HepG2 (cell line): ENCODE measurements around the gene ZWILCH. TPM values are rescaled to one million over a fixed set of nuclear protein-coding genes. Genes with fewer than 3 reads are reported as not detected.

Experiments
- ATAC-seq: fragments of 200-7000 bp; cut with Tn5 transposase; 3 replicates; pipeline ENCODE4 v1.9.1; 2020; ENCODE audit warnings: mild to moderate bottlenecking, moderate library complexity
- BruUV-seq: library from RNA; stranded (reverse); fragments of 400-500 nt; replicated peaks from 2 replicates; lab custom pipeline; 2021; lab: Mats Ljungman, UMichigan
- CTCF ChIA-PET: fragments of 300-600 bp; formaldehyde crosslinking; extraction: SDS; loops from one replicate; lab custom pipeline; 2021; ENCODE audit warnings: low total read pairs, inconsistent platforms, low intra/inter-chr PET ratio; lab: Yijun Ruan, JAX
- POLR2A ChIA-PET: fragments of 350-600 bp; sonication (Branson Sonifier 250); formaldehyde crosslinking; loops from one replicate; lab custom pipeline; 2020; ENCODE audit warnings: antibody characterized with exemption, inconsistent platforms; lab: Yijun Ruan, JAX
- DNase-seq: peaks from one replicate; pipeline ENCODE4 v3.0.0-alpha.2; 2015; ENCODE audit warnings: low spot score
- FAIRE-seq: peaks from 3 replicates; lab custom pipeline; 2011; peaks lifted over from hg19 to GRCh38; lab: Jason Lieb, UNC
- H2AFZ ChIP-seq: one replicate; pipeline ENCODE4 v1.6.1; 2011; ENCODE audit warnings: low read length, inconsistent platforms
- H3K27ac ChIP-seq: fragments of 300-600 bp; 3 replicates; pipeline ENCODE4 v1.8.0; 2011; ENCODE audit warnings: mixed run types, mild to moderate bottlenecking, mixed read lengths, low read length, inconsistent platforms; ENCODE audit not compliant: insufficient read depth; ENCODE audit errors: extremely low read length
- H3K27me3 ChIP-seq, 2 experiments: fragments of 200-600 bp in 1 of 2; 2 replicates in 1 of 2; 3 replicates in 1 of 2; pipeline versions ENCODE4 v1.6.0 to v1.8.0; 2011; ENCODE audit warnings: low read length in 2 of 2, mild to moderate bottlenecking in 2 of 2, moderate library complexity in 2 of 2, inconsistent platforms in 1 of 2; ENCODE audit not compliant: insufficient read depth in 2 of 2, control insufficient read depth in 1 of 2
- H3K36me3 ChIP-seq, 2 experiments: fragments of 200-600 bp in 1 of 2; replicated peaks in 1 of 2; 2 replicates in 1 of 2; 3 replicates in 1 of 2; pipeline versions ENCODE4 v1.5.1 to v1.8.0; 2011; ENCODE audit warnings: low read length in 2 of 2, inconsistent platforms in 1 of 2; ENCODE audit not compliant: insufficient read depth in 2 of 2, control insufficient read depth in 1 of 2
- H3K4me1 ChIP-seq: 2 replicates; pipeline ENCODE4 v1.5.1; 2012; ENCODE audit warnings: low read length, inconsistent platforms; ENCODE audit not compliant: insufficient read depth
- H3K4me2 ChIP-seq: 2 replicates; pipeline ENCODE4 v1.6.0; 2011; ENCODE audit warnings: low read depth, low read length, inconsistent platforms
- H3K4me3 ChIP-seq, 3 experiments: fragments of 200-600 bp in 1 of 3; sonication (generic), shearing (Covaris generic) in 1 of 3; replicated peaks in 1 of 3; 2 replicates each; pipeline ENCODE4 v1.5.1; 2011 to 2016; ENCODE audit warnings: low read length in 3 of 3, inconsistent platforms in 2 of 3, low read depth in 2 of 3, mild to moderate bottlenecking in 2 of 3, control low read depth in 1 of 3, mixed read lengths in 1 of 3; ENCODE audit not compliant: insufficient read depth in 1 of 3
- H3K79me2 ChIP-seq: one replicate; pipeline ENCODE4 v1.6.1; 2011; ENCODE audit warnings: low read length, inconsistent platforms; ENCODE audit not compliant: insufficient read depth
- H3K9ac ChIP-seq: 2 replicates; pipeline ENCODE4 v1.6.0; 2011; ENCODE audit warnings: mild to moderate bottlenecking, low read depth, low read length, inconsistent platforms; ENCODE audit not compliant: insufficient read depth
- H3K9me3 ChIP-seq: 2 replicates; pipeline ENCODE4 v1.5.1; 2012; ENCODE audit warnings: mild to moderate bottlenecking, low read length
- H4K20me1 ChIP-seq: 2 replicates; pipeline ENCODE4 v1.6.0; 2011; ENCODE audit warnings: inconsistent platforms, mild to moderate bottlenecking, low read length, moderate library complexity; ENCODE audit not compliant: insufficient read depth
- ARNT ChIP-seq: fragments of 450-650 bp; IDR thresholded peaks from 2 replicates; pipeline ENCODE4 v1.6.1; 2017
- HCFC1 ChIP-seq: fragments of 150-350 bp; IDR thresholded peaks from 2 replicates; pipeline ENCODE4 v1.6.1; 2014; ENCODE audit warnings: low read depth, low read length
- KAT2B ChIP-seq: fragments of 150-350 bp; IDR thresholded peaks from 2 replicates; pipeline ENCODE4 v1.6.1; 2014; ENCODE audit warnings: low read depth, low read length, borderline replicate concordance
- KDM1A ChIP-seq: IDR thresholded peaks from 2 replicates; pipeline ENCODE4 v1.6.1; 2016; ENCODE audit warnings: missing compliant biosample characterization
- RBM39 ChIP-seq: fragments of 200-400 bp; formaldehyde crosslinking; IDR thresholded peaks from one replicate; pipeline ENCODE4 v1.6.1; 2018; ENCODE audit warnings: antibody characterized with exemption, mild to moderate bottlenecking, low read depth, low read length; ENCODE audit not compliant: poor library complexity, severe bottlenecking
- SMARCE1 ChIP-seq: fragments of 450-650 bp; IDR thresholded peaks from 2 replicates; pipeline ENCODE4 v1.6.1; 2017; ENCODE audit warnings: borderline replicate concordance
- TCF12 ChIP-seq, 2 experiments: fragments of 450-650 bp in 1 of 2; sonication (generic) in 1 of 2; formaldehyde crosslinking in 1 of 2; IDR thresholded peaks; 2 replicates each; pipeline versions ENCODE4 v1.6.1 to v1.8.0; 2017 to 2022; ENCODE audit warnings: antibody characterized with exemption in 1 of 2, mild to moderate bottlenecking in 1 of 2, missing genetic modification reagents in 1 of 2, moderate library complexity in 1 of 2
- TERF1 ChIP-seq: sonication (generic); formaldehyde crosslinking; IDR thresholded peaks from 2 replicates; pipeline ENCODE4 v1.8.0; 2022; ENCODE audit warnings: mild to moderate bottlenecking, missing genetic modification reagents, moderate library complexity
- TMF1 ChIP-seq: sonication (generic); formaldehyde crosslinking; IDR thresholded peaks from 2 replicates; pipeline ENCODE4 v1.8.1; 2022; ENCODE audit warnings: low read depth, missing genetic modification reagents
- ZNF101 ChIP-seq: sonication (generic); formaldehyde crosslinking; IDR thresholded peaks from 2 replicates; pipeline ENCODE4 v1.4.0; 2020; ENCODE audit warnings: mild to moderate bottlenecking, low read depth, missing genetic modification reagents, borderline replicate concordance
- ZNF124 ChIP-seq: sonication (generic); formaldehyde crosslinking; IDR thresholded peaks from 2 replicates; pipeline ENCODE4 v1.4.0; 2020; ENCODE audit warnings: missing genetic modification reagents
- ZNF264 ChIP-seq: sonication (generic); formaldehyde crosslinking; IDR thresholded peaks from 2 replicates; pipeline ENCODE4 v1.4.0; 2020; ENCODE audit warnings: missing genetic modification reagents
- ZNF556 ChIP-seq: sonication (generic); formaldehyde crosslinking; IDR thresholded peaks from 2 replicates; pipeline ENCODE4 v1.4.0; 2020; ENCODE audit warnings: mild to moderate bottlenecking, missing genetic modification reagents, borderline replicate concordance
- ZNF629 ChIP-seq: sonication (generic); formaldehyde crosslinking; conservative IDR thresholded peaks from 2 replicates; pipeline ENCODE4 v1.5.0; 2020; ENCODE audit warnings: missing genetic modification reagents
- ZNF670 ChIP-seq: sonication (generic); formaldehyde crosslinking; IDR thresholded peaks from 2 replicates; pipeline ENCODE4 v1.8.0; 2022; ENCODE audit warnings: mild to moderate bottlenecking, missing genetic modification reagents, borderline replicate concordance
- ZSCAN22 ChIP-seq: sonication (generic); formaldehyde crosslinking; IDR thresholded peaks from 2 replicates; pipeline ENCODE4 v1.4.0; 2020; ENCODE audit warnings: mild to moderate bottlenecking, missing genetic modification reagents
- ZSCAN30 ChIP-seq: sonication (generic); formaldehyde crosslinking; IDR thresholded peaks from 2 replicates; pipeline ENCODE4 v1.5.0; 2020; ENCODE audit warnings: mild to moderate bottlenecking, missing genetic modification reagents
- WGBS: methylation state at CpG from one replicate; pipeline ENCODE4 v1.1.6; 2017; ENCODE audit warnings: low lambda C conversion rate; 5-methylcytosine and 5-hydroxymethylcytosine counted together
- in situ Hi-C: cut with HindIII; loops from 2 replicates; pipeline ENCODE4 v1.10.0; 2017; ENCODE audit warnings: low pct_unique_long_range_greater_than_20kb; ENCODE audit not compliant: extremely low pct_ligation_motif_present
- intact Hi-C: fragments of 100-400 bp; cut with micrococcal nuclease; formaldehyde crosslinking; loops from one replicate; pipeline ENCODE4 v1.10.0; 2022; ENCODE audit not compliant: unreplicated experiment
- polyA plus RNA-seq, 8 experiments: library from polyadenylated mRNA; depleted of rRNA in 3 of 8; stranded (reverse) in 7 of 8; unstranded in 1 of 8; fragments of >200 nt; fragmentation: Illumina TruSeq in 4 of 8; extraction: Trizol in 4 of 8; gene quantifications; 2 replicates each; pipeline versions ENCODE4 v1.2.1 to v1.2.3, GENCODE V29; 2011 to 2016; ENCODE audit warnings: low read depth in 4 of 8, missing spikeins in 1 of 8, mixed read lengths in 1 of 8; ENCODE audit not compliant: insufficient read depth in 1 of 8
- total RNA-seq, 5 experiments: library from RNA; depleted of rRNA; stranded (reverse); fragments of >200 nt; fragmentation: Illumina TruSeq; extraction: Trizol; gene quantifications; 2 replicates each; pipeline ENCODE4 v1.2.3, GENCODE V29; 2016; ENCODE audit warnings: low read depth in 1 of 5
- TF ChIP-seq, protein P1 (sequence below): sonication (generic); formaldehyde crosslinking; IDR thresholded peaks from 2 replicates; pipeline ENCODE4 v1.4.0; 2020; ENCODE audit warnings: missing genetic modification reagents

Gene ZWILCH
- total and polyA plus RNA-seq, 2 of the 13 experiments (the other 11 are each of a cell fraction or from before 2014, with no cell fraction given), result 9.5 to 27.8 TPM

- CTCF ChIA-PET, result no interaction called here
- in situ Hi-C loops, result loop anchor here (25.0 kb wide), 1 partner anchor 102 kb away; the partner anchor contains the start of gene MAP2K1
Observed at GRCh38 chr15:66489179-66489791, 15.8 kb upstream of the ZWILCH start.

More at GRCh38 chr15:66489179-66489791, 15.8 kb upstream of the ZWILCH start:
- Histone ChIP-seq H3K9me3 (no peaks in the 10 kb centered on the region), H3K9ac (no peak overlapping the region), H4K20me1 (no peaks in the 10 kb centered on the region)
- intact Hi-C loops, result no loop called here
- FAIRE-seq, result no peak
- no peak for DNase-seq
- WGBS, result 97% methylated on average over 6 of the region's 6 CpGs
- ATAC-seq, result no peak
- TF ChIP-seq RBM39, result no peak
- no peak for TF ChIP-seq ZNF670 (CRISPR knock-in tag)
- TF ChIP-seq ZSCAN30 (CRISPR knock-in tag), result no peak
- TF ChIP-seq TMF1, result no peak
- no peak for TF ChIP-seq TCF12 (IDR thresholded peaks at IDR 0.05)
- no peak for TF ChIP-seq TCF12 (CRISPR knock-in tag; IDR thresholded peaks at IDR 0.05)
- TF ChIP-seq ARNT, result no peak
- TF ChIP-seq ZNF629, result no peak
- no peak for TF ChIP-seq ZNF101 (CRISPR knock-in tag)
- no peak for TF ChIP-seq ZSCAN22 (CRISPR knock-in tag)
- TF ChIP-seq, protein P1, sequence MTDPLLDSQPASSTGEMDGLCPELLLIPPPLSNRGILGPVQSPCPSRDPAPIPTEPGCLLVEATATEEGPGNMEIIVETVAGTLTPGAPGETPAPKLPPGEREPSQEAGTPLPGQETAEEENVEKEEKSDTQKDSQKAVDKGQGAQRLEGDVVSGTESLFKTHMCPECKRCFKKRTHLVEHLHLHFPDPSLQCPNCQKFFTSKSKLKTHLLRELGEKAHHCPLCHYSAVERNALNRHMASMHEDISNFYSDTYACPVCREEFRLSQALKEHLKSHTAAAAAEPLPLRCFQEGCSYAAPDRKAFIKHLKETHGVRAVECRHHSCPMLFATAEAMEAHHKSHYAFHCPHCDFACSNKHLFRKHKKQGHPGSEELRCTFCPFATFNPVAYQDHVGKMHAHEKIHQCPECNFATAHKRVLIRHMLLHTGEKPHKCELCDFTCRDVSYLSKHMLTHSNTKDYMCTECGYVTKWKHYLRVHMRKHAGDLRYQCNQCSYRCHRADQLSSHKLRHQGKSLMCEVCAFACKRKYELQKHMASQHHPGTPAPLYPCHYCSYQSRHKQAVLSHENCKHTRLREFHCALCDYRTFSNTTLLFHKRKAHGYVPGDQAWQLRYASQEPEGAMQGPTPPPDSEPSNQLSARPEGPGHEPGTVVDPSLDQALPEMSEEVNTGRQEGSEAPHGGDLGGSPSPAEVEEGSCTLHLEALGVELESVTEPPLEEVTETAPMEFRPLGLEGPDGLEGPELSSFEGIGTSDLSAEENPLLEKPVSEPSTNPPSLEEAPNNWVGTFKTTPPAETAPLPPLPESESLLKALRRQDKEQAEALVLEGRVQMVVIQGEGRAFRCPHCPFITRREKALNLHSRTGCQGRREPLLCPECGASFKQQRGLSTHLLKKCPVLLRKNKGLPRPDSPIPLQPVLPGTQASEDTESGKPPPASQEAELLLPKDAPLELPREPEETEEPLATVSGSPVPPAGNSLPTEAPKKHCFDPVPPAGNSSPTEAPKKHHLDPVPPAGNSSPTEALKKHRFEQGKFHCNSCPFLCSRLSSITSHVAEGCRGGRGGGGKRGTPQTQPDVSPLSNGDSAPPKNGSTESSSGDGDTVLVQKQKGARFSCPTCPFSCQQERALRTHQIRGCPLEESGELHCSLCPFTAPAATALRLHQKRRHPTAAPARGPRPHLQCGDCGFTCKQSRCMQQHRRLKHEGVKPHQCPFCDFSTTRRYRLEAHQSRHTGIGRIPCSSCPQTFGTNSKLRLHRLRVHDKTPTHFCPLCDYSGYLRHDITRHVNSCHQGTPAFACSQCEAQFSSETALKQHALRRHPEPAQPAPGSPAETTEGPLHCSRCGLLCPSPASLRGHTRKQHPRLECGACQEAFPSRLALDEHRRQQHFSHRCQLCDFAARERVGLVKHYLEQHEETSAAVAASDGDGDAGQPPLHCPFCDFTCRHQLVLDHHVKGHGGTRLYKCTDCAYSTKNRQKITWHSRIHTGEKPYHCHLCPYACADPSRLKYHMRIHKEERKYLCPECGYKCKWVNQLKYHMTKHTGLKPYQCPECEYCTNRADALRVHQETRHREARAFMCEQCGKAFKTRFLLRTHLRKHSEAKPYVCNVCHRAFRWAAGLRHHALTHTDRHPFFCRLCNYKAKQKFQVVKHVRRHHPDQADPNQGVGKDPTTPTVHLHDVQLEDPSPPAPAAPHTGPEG (CRISPR knock-in tag), result no peak
- TF ChIP-seq SMARCE1, result no peak
- no peak for TF ChIP-seq TERF1 (CRISPR knock-in tag)
- no peak for TF ChIP-seq KDM1A
- no peak for TF ChIP-seq ZNF264
- no peak for TF ChIP-seq KAT2B
- no peak for TF ChIP-seq HCFC1
- no peak for TF ChIP-seq ZNF124
- no peak for TF ChIP-seq ZNF556 (CRISPR knock-in tag)
- TF ChIP-seq, all 625 proteins: peak for 0
- H3K36me3 ChIP-seq, result peaks cover 21 to 67% of the 10 kb centered on the region in 2 experiments
- H2AFZ ChIP-seq, result no peak overlapping the region
- H3K27me3 ChIP-seq, result no peaks in the 10 kb centered on the region
- H3K79me2 ChIP-seq, result no peaks in the 10 kb centered on the region
- no peak overlapping the region for H3K4me2 ChIP-seq
- no TSS peak for BruUV-seq
- H3K27ac ChIP-seq, result no peak overlapping the region
- POLR2A ChIA-PET, result interaction anchor here (1.0 to 1.4 kb wide), 2 partner anchors 10 to 16 kb away, joined by 3 to 4 read pairs; partner anchors contain the start of gene ZWILCH
- no peak overlapping the region for H3K4me3 ChIP-seq
- no peaks in the 10 kb centered on the region for H3K4me1 ChIP-seq
